ENCODE measurements around the gene MYO15A. TPM values are rescaled to one million over a fixed set of nuclear protein-coding genes. Genes with fewer than 3 reads are reported as not detected.

The MYO15A gene
- total RNA-seq, 1 donor from 2014 or later, result 1.6 TPM

DNA sequence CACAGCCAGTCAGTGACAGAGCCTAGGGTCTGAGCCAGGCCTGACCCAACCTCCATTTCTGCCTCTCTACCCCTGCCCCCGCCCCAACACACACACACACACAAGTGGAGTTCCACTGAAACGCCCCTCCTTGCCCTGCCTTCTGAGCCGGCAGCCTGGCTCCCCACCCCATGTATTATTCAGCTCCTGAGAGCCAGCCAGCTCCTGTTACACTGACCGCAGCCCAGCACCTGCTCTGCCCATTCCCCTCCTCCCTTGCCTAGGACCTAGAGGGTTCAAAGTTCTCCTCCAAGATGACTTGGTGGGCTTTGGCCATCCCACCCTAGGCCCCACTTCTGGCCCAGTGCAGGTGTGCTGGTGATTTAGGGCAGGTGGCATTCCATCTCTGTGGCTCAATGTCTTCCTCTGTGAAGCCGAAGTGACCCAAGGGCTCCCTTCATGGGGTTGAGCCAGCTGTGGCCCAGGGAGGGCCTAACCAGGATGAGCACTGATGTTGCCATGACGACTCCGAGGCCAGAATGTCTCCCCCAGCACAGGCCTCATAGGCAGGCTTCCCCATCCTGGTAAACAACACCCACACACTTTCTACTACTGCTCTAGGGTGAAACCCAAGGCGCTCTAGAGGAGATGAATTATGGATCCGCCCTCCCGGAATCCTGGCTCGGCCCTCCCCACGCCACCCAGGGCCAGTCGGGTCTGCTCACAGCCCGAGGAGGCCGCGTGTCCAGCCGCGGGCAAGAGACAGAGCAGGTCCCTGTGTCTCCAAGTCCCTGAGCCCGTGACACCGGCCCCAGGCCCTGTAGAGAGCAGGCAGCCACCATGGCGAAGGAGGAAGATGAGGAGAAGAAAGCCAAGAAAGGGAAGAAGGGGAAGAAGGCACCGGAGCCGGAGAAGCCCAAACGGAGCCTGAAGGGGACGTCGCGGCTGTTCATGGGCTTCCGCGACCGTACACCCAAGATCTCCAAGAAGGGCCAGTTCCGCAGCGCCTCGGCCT is 9.7 kb downstream of the MYO15A start:
- no peak for DNase-seq (ENCODE audit: low spot score)
- Mint-ChIP-seq H3K4me3 (ENCODE audit: unreplicated experiment) (no peak overlapping the region), H3K27ac (ENCODE audit: unreplicated experiment) (no peak overlapping the region), H3K9me3 (ENCODE audit: unreplicated experiment) (no peaks in the 10 kb centered on the region), H3K36me3 (ENCODE audit: low read depth, unreplicated experiment) (no peaks in the 10 kb centered on the region), H3K4me1 (ENCODE audit: unreplicated experiment) (peaks cover 3% of the 10 kb centered on the region), H3K27me3 (ENCODE audit: unreplicated experiment) (peaks cover 11% of the 10 kb centered on the region)
- TF ChIP-seq, protein P1, sequence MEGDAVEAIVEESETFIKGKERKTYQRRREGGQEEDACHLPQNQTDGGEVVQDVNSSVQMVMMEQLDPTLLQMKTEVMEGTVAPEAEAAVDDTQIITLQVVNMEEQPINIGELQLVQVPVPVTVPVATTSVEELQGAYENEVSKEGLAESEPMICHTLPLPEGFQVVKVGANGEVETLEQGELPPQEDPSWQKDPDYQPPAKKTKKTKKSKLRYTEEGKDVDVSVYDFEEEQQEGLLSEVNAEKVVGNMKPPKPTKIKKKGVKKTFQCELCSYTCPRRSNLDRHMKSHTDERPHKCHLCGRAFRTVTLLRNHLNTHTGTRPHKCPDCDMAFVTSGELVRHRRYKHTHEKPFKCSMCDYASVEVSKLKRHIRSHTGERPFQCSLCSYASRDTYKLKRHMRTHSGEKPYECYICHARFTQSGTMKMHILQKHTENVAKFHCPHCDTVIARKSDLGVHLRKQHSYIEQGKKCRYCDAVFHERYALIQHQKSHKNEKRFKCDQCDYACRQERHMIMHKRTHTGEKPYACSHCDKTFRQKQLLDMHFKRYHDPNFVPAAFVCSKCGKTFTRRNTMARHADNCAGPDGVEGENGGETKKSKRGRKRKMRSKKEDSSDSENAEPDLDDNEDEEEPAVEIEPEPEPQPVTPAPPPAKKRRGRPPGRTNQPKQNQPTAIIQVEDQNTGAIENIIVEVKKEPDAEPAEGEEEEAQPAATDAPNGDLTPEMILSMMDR (IDR thresholded peaks at IDR 0.05; ENCODE audit: unreplicated experiment), result no peak

DNA sequence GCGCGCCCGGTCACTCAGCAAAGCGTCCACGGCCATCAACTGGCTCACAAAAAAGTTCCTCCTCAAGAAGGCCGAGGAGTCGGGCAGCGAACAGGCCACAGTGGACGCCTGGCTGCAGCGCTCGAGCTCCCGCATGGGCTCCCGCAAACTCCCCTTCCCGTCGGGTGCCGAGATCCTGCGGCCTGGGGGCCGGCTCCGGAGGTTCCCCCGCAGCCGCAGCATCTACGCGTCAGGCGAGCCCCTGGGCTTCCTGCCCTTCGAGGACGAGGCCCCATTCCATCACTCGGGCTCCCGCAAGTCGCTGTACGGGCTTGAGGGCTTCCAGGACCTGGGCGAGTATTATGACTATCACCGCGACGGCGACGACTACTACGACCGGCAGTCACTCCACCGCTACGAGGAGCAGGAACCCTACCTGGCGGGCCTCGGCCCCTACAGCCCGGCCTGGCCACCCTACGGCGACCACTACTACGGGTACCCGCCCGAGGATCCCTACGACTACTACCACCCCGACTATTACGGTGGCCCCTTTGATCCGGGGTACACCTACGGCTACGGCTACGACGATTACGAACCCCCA is 10.7 kb downstream of the MYO15A start:
- TF ChIP-seq, protein P1 (IDR thresholded peaks at IDR 0.05; ENCODE audit: unreplicated experiment), result no peak
- Mint-ChIP-seq H3K4me1 (ENCODE audit: unreplicated experiment) (no peaks in the 10 kb centered on the region), H3K27me3 (ENCODE audit: unreplicated experiment) (peaks cover 11% of the 10 kb centered on the region), H3K36me3 (ENCODE audit: low read depth, unreplicated experiment) (no peaks in the 10 kb centered on the region), H3K4me3 (ENCODE audit: unreplicated experiment) (no peak overlapping the region), H3K27ac (ENCODE audit: unreplicated experiment) (no peak overlapping the region), H3K9me3 (ENCODE audit: unreplicated experiment) (no peaks in the 10 kb centered on the region)
- DNase-seq (ENCODE audit: low spot score), result no peak

DNA sequence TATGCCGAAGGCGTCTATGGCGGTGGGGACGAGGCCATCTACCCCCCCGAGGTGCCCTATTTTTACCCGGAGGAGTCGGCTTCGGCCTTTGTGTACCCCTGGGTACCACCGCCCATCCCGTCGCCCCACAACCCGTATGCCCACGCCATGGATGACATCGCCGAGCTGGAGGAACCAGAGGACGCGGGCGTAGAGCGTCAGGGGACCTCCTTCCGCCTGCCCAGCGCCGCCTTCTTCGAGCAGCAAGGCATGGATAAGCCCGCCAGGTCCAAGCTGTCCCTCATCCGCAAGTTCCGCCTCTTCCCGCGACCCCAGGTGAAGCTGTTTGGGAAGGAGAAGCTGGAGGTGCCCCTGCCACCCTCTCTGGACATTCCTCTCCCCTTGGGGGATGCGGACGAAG is 11.4 kb downstream of the MYO15A start:
- H3K27me3 Mint-ChIP-seq (ENCODE audit: unreplicated experiment), result peaks cover 11% of the 10 kb centered on the region
- H3K27ac Mint-ChIP-seq (ENCODE audit: unreplicated experiment), result no peak overlapping the region
- no peaks in the 10 kb centered on the region for H3K36me3 Mint-ChIP-seq (ENCODE audit: low read depth, unreplicated experiment)
- H3K4me1 Mint-ChIP-seq (ENCODE audit: unreplicated experiment), result no peaks in the 10 kb centered on the region
- DNase-seq (ENCODE audit: low spot score), result no peak
- no peaks in the 10 kb centered on the region for H3K9me3 Mint-ChIP-seq (ENCODE audit: unreplicated experiment)
- no peak overlapping the region for H3K4me3 Mint-ChIP-seq (ENCODE audit: unreplicated experiment)
- TF ChIP-seq, protein P1 (IDR thresholded peaks at IDR 0.05; ENCODE audit: unreplicated experiment), result no peak

DNA sequence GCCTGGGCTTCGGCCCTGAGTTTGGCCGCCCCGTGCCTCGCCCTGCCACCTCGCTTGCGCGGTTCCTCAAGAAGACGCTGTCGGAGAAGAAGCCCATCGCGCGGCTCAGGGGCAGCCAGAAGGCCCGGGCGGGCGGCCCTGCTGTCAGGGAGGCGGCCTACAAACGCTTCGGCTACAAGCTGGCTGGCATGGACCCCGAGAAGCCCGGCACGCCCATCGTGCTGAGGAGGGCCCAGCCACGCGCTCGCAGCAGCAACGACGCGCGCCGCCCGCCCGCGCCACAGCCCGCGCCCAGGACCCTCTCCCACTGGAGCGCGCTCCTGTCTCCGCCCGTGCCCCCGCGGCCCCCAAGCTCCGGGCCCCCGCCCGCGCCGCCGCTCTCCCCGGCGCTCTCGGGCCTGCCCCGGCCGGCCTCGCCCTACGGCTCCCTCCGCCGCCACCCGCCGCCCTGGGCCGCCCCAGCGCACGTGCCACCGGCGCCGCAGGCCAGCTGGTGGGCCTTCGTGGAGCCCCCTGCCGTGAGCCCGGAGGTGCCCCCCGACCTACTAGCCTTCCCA is 12.0 kb downstream of the MYO15A start:
- H3K27ac Mint-ChIP-seq (ENCODE audit: unreplicated experiment), result no peak overlapping the region

More for the DNA sequence above, 12.0 kb downstream of the MYO15A start:
- Mint-ChIP-seq H3K4me3 (ENCODE audit: unreplicated experiment) (no peak overlapping the region), H3K9me3 (ENCODE audit: unreplicated experiment) (no peaks in the 10 kb centered on the region), H3K4me1 (ENCODE audit: unreplicated experiment) (no peaks in the 10 kb centered on the region), H3K27me3 (ENCODE audit: unreplicated experiment) (peaks cover 11% of the 10 kb centered on the region), H3K36me3 (ENCODE audit: low read depth, unreplicated experiment) (no peaks in the 10 kb centered on the region)
- no peak for DNase-seq (ENCODE audit: low spot score)
- TF ChIP-seq, protein P1 (IDR thresholded peaks at IDR 0.05; ENCODE audit: unreplicated experiment), result no peak
